GM12878 (cell line): Measurements from ENCODE around the gene KIAA0825. TPM values are rescaled to one million over a fixed set of nuclear protein-coding genes. Genes with fewer than 3 reads are reported as not detected.

ENCODE experiments used
- ATAC-seq: fragments of 200-7000 bp; cut with Tn5 transposase; 3 replicates; pipeline ENCODE4 v1.9.1; 2020; ENCODE audit warnings: mild to moderate bottlenecking, moderate library complexity
- BruUV-seq: library from RNA; stranded (reverse); fragments of 400-500 nt; replicated peaks from 2 replicates; lab custom pipeline; 2021; lab: Mats Ljungman, UMichigan
- CTCF ChIA-PET: fragments of 300-600 bp; sonication (Branson Sonifier 250); formaldehyde crosslinking; extraction: SDS; loops from one replicate; lab custom pipeline; 2021; ENCODE audit warnings: inconsistent platforms; lab: Yijun Ruan, JAX
- POLR2A ChIA-PET: fragments of 350-600 bp; formaldehyde crosslinking; extraction: SDS; loops from one replicate; lab custom pipeline; 2021; ENCODE audit warnings: inconsistent platforms; lab: Charles Lee
- RAD21 ChIA-PET: fragments of 300-600 bp; sonication (Branson Sonifier 250); formaldehyde crosslinking; loops from one replicate; lab custom pipeline; 2023; ENCODE audit warnings: antibody characterized with exemption; ENCODE audit not compliant: unreplicated experiment; lab: Charles Lee
- SMC1A ChIA-PET: fragments of 300-600 bp; sonication (Branson Sonifier 250); formaldehyde crosslinking; loops from one replicate; lab custom pipeline; 2023; ENCODE audit not compliant: unreplicated experiment, uncharacterized antibody; lab: Charles Lee
- DNase-seq: peaks from one replicate; pipeline ENCODE4 v3.0.0-alpha.2; 2011; ENCODE audit warnings: low read depth, low spot score
- FAIRE-seq: peaks from 3 replicates; lab custom pipeline; 2011; peaks lifted over from hg19 to GRCh38; lab: Jason Lieb, UNC
- H2AFZ ChIP-seq: 2 replicates; pipeline ENCODE4 v1.6.0; 2011; ENCODE audit warnings: low read depth, low read length, control low read depth; ENCODE audit not compliant: control insufficient read depth
- H3K27ac ChIP-seq: 2 replicates; pipeline ENCODE4 v1.5.1; 2011; ENCODE audit warnings: control low read depth; ENCODE audit not compliant: control insufficient read depth, insufficient read depth
- H3K27me3 ChIP-seq, 2 experiments: replicated peaks in 1 of 2; 2 replicates each; pipeline versions ENCODE4 v1.6.0 to v1.6.1; 2011; ENCODE audit warnings: low read length in 1 of 2; ENCODE audit not compliant: control insufficient read depth in 2 of 2, insufficient read depth in 2 of 2
- H3K36me3 ChIP-seq, 2 experiments: 2 replicates each; pipeline ENCODE4 v1.5.1; 2011; ENCODE audit warnings: low read length in 1 of 2; ENCODE audit not compliant: control insufficient read depth in 2 of 2, insufficient read depth in 2 of 2
- H3K4me1 ChIP-seq: 2 replicates; pipeline ENCODE4 v1.6.1; 2011; ENCODE audit warnings: mild to moderate bottlenecking, low read length, moderate library complexity, mixed read lengths; ENCODE audit not compliant: control insufficient read depth, insufficient read depth
- H3K4me2 ChIP-seq: 2 replicates; pipeline ENCODE4 v1.6.0; 2011; ENCODE audit warnings: control low read depth; ENCODE audit not compliant: control insufficient read depth, insufficient read depth
- H3K4me3 ChIP-seq: fragments of 200-600 bp; sonication (generic); 2 replicates; pipeline ENCODE4 v1.5.1; 2016
- H3K79me2 ChIP-seq: 2 replicates; pipeline ENCODE4 v1.6.0; 2011; ENCODE audit warnings: low read length; ENCODE audit not compliant: control insufficient read depth, insufficient read depth
- H3K9ac ChIP-seq: 2 replicates; pipeline ENCODE4 v1.8.0; 2011; ENCODE audit warnings: low read length, control low read depth, mixed read lengths; ENCODE audit not compliant: control insufficient read depth, insufficient read depth
- H3K9me3 ChIP-seq: replicated peaks from 3 replicates; pipeline ENCODE4 v1.5.1; 2011; ENCODE audit warnings: mild to moderate bottlenecking, low read length; ENCODE audit not compliant: control insufficient read depth, insufficient read depth
- H4K20me1 ChIP-seq: 2 replicates; pipeline ENCODE4 v1.6.0; 2011; ENCODE audit not compliant: control insufficient read depth, insufficient read depth
- ASH2L ChIP-seq: fragments of 300-600, 200-600 bp; sonication (generic); IDR thresholded peaks from 2 replicates; pipeline ENCODE4 v1.6.1; 2017; ENCODE audit warnings: low read depth, mild to moderate bottlenecking, borderline replicate concordance
- FOS ChIP-seq: IDR thresholded peaks from 3 replicates; pipeline ENCODE4 v1.6.1; 2011; ENCODE audit warnings: borderline replicate concordance; ENCODE audit not compliant: insufficient read length; ENCODE audit errors: extremely low read depth
- HDAC2 ChIP-seq: fragments of 200-600 bp; sonication (generic); IDR thresholded peaks from 2 replicates; pipeline ENCODE4 v1.6.1; 2017
- POU2F2 ChIP-seq: IDR thresholded peaks from 3 replicates; pipeline ENCODE4 v1.6.1; 2011; ENCODE audit warnings: low read depth, mild to moderate bottlenecking, low read length, borderline replicate concordance
- RAD21 ChIP-seq: IDR thresholded peaks from 2 replicates; pipeline ENCODE4 v1.6.1; 2011; ENCODE audit warnings: mild to moderate bottlenecking, low read depth, low read length, moderate library complexity; ENCODE audit not compliant: insufficient read depth
- ZNF207 ChIP-seq: fragments of 450-650 bp; IDR thresholded peaks from 2 replicates; pipeline ENCODE4 v1.6.1; 2014; ENCODE audit warnings: antibody characterized with exemption, mild to moderate bottlenecking, borderline replicate concordance
- WGBS: methylation state at CpG from one replicate; pipeline ENCODE4 v1.1.6; 2016; ENCODE audit warnings: low lambda C conversion rate; ENCODE audit not compliant: insufficient replicate concordance, insufficient coverage; ENCODE audit errors: missing lambda C conversion rate; 5-methylcytosine and 5-hydroxymethylcytosine counted together
- in situ Hi-C: fragments of 300-500 bp; cut with MboI; formaldehyde crosslinking; loops from 9 replicates; pipeline ENCODE4 v1.14.3; 2018; ENCODE audit warnings: mixed read lengths
- intact Hi-C: fragments of 100-400 bp; cut with micrococcal nuclease; formaldehyde crosslinking; loops from one replicate; pipeline ENCODE4 v1.14.2; 2022; ENCODE audit not compliant: unreplicated experiment
- polyA plus RNA-seq, 11 experiments: library from polyadenylated mRNA; depleted of rRNA in 4 of 11; unstranded in 6 of 11; stranded (reverse) in 5 of 11; fragments of >200 nt; fragmentation: Nextera tagmentation in 4 of 11; fragmentation: Illumina TruSeq in 1 of 11; extraction: Ambion mirVana in 4 of 11; extraction: Trizol in 1 of 11; gene quantifications; 1 replicate in 1 of 11; 2 replicates in 10 of 11; pipeline versions ENCODE4 v1.2.1 to v1.2.3, GENCODE V29; 2011 to 2016; ENCODE audit warnings: inconsistent platforms in 2 of 11, missing spikeins in 2 of 11, low read depth in 1 of 11
- total RNA-seq, 4 experiments: library from RNA; depleted of rRNA in 3 of 4; stranded (reverse); fragments of >200 nt in 3 of 4; fragmentation: Illumina TruSeq in 1 of 4; extraction: Trizol in 1 of 4; gene quantifications; 2 replicates each; pipeline versions ENCODE4 v1.2.1 to v1.2.3, GENCODE V29; 2013 to 2021
- TF ChIP-seq, protein P1 (sequence below): fragments of 450-650 bp; IDR thresholded peaks from 2 replicates; pipeline ENCODE4 v1.6.1; 2016; ENCODE audit warnings: mild to moderate bottlenecking, moderate library complexity, borderline replicate concordance

KIAA0825 gene
- total and polyA plus RNA-seq, 10 of the 15 experiments (the other 5 are each of a cell fraction or from before 2014, with no cell fraction given), result 0.55 to 1.9 (median 1.5) TPM

DNA sequence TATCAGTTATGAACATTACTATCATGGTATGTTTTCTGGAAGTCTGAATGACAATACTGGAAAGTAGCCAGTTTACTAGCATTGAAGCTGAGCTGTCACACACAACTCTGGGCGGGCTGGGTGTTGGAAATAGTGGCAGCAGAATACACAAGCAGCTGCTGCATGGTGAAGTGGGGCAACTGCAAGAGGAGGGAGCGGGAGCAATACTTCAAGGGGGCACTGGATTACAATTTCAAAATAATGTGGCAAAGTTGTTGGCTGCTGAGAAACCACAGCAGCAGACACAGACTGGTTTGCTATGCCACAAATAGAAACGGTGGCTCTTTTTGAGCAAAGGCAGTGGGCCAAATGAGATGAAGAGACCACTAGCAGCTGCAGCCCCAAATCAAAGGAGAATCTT, 350.2 kb downstream of the KIAA0825 start:
- no peak overlapping the region for H3K4me2 ChIP-seq

More for the DNA sequence above, 350.2 kb downstream of the KIAA0825 start:
- Histone ChIP-seq H3K4me1 (no peaks in the 10 kb centered on the region; the same call in 1 of the 2 replicates), H4K20me1 (no peaks in the 10 kb centered on the region), H3K27me3 (no peaks in the 10 kb centered on the region), H3K9me3 (no peaks in the 10 kb centered on the region), H3K9ac (no peak overlapping the region), H3K27ac (no peak overlapping the region), H2AFZ (no peak overlapping the region), H3K4me3 (no peak overlapping the region), H3K79me2 (no peaks in the 10 kb centered on the region), H3K36me3 (no peaks in the 10 kb centered on the region)
- FAIRE-seq (no peak), ATAC-seq (no peak), DNase-seq (no peak)
- ChIA-PET RAD21 (no interaction called here), CTCF (interaction anchor here (0.6 kb wide), 1 partner anchor 54 kb away, joined by 3 read pairs; no protein-coding TSS in a partner anchor), POLR2A (no interaction called here), SMC1A (no interaction called here)
- TF ChIP-seq HDAC2 (no peak), ZNF207 (no peak), ASH2L (no peak), POU2F2 (no peak), RAD21 (no peak), FOS (no peak)
- TF ChIP-seq, protein P1, sequence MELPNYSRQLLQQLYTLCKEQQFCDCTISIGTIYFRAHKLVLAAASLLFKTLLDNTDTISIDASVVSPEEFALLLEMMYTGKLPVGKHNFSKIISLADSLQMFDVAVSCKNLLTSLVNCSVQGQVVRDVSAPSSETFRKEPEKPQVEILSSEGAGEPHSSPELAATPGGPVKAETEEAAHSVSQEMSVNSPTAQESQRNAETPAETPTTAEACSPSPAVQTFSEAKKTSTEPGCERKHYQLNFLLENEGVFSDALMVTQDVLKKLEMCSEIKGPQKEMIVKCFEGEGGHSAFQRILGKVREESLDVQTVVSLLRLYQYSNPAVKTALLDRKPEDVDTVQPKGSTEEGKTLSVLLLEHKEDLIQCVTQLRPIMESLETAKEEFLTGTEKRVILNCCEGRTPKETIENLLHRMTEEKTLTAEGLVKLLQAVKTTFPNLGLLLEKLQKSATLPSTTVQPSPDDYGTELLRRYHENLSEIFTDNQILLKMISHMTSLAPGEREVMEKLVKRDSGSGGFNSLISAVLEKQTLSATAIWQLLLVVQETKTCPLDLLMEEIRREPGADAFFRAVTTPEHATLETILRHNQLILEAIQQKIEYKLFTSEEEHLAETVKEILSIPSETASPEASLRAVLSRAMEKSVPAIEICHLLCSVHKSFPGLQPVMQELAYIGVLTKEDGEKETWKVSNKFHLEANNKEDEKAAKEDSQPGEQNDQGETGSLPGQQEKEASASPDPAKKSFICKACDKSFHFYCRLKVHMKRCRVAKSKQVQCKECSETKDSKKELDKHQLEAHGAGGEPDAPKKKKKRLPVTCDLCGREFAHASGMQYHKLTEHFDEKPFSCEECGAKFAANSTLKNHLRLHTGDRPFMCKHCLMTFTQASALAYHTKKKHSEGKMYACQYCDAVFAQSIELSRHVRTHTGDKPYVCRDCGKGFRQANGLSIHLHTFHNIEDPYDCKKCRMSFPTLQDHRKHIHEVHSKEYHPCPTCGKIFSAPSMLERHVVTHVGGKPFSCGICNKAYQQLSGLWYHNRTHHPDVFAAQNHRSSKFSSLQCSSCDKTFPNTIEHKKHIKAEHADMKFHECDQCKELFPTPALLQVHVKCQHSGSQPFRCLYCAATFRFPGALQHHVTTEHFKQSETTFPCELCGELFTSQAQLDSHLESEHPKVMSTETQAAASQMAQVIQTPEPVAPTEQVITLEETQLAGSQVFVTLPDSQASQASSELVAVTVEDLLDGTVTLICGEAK, result no peak
- intact Hi-C loops (no loop called here), in situ Hi-C loops (no loop called here)
- BruUV-seq, result no TSS peak
- 11% methylated on average over 3 of the region's 3 CpGs for WGBS
